ENCODE data around the gene CBARP.

The CBARP gene

GRCh38 chr19:1275976-1276627 is 38.3 kb upstream of the CBARP start:
- no peak for DNase-seq (ENCODE audit: low spot score)

GRCh38 chr19:1275260-1275975 is 37.6 kb upstream of the CBARP start, which contains the start of gene FAM174C:
Gene FAM174C (plus strand): TSS chr19:1275530. CDS start chr19:1275550, 20 bp downstream.
- peak; percentile 95 for DNase-seq (ENCODE audit: low spot score)

- DNase-seq (ENCODE audit: low spot score): no peak
Observed at GRCh38 chr19:1274852-1275259, 37.1 kb upstream of the CBARP start.

- DNase-seq (ENCODE audit: low spot score): no peak
Observed at GRCh38 chr19:1274081-1274851, 36.5 kb upstream of the CBARP start.

GRCh38 chr19:1273263-1274041 is 35.6 kb upstream of the CBARP start:
- DNase-seq (ENCODE audit: low spot score): no peak

GRCh38 chr19:1272423-1273262 is 34.8 kb upstream of the CBARP start:
- peak; percentile 15 for DNase-seq (ENCODE audit: low spot score)

- no peak for DNase-seq (ENCODE audit: low spot score)
Observed at GRCh38 chr19:1271528-1272422, 34.0 kb upstream of the CBARP start.

- no peak for DNase-seq (ENCODE audit: low spot score)
Observed at GRCh38 chr19:1270854-1271527, 33.2 kb upstream of the CBARP start.

GRCh38 chr19:1270213-1270853 is 32.5 kb upstream of the CBARP start:
- no peak for DNase-seq (ENCODE audit: low spot score)

- peak; percentile 92 for DNase-seq (ENCODE audit: low spot score)
Observed at GRCh38 chr19:1269478-1270212, 31.8 kb upstream of the CBARP start.

- peak; percentile 99 for DNase-seq (ENCODE audit: low spot score)
Observed at GRCh38 chr19:1269065-1269477, 31.3 kb upstream of the CBARP start, which contains the start of gene CIRBP. Gene CIRBP (plus strand): TSS chr19:1269332. CDS start chr19:1270934, 1,602 bp downstream.

GRCh38 chr19:1268226-1269064 is 30.6 kb upstream of the CBARP start:
- no peak for DNase-seq (ENCODE audit: low spot score)

GRCh38 chr19:1267477-1268225 is 29.8 kb upstream of the CBARP start:
- no peak for DNase-seq (ENCODE audit: low spot score)

- DNase-seq (ENCODE audit: low spot score): peak; percentile 83
Observed at GRCh38 chr19:1266916-1267476, 29.2 kb upstream of the CBARP start.

GRCh38 chr19:1266129-1266915 is 28.5 kb upstream of the CBARP start:
- peak; percentile 96 for DNase-seq (ENCODE audit: low spot score)
